Inflammatory macrophage treated with lipopolysaccharide for 4 hours (primary cell): ENCODE data around the gene KAT7.
"Not testable (repeated sequence)": the region's sequence is repeated elsewhere in the genome, so short reads cannot be mapped to it uniquely, and the experiment has no call there.

Experiments
- DNase-seq: peaks from one replicate; pipeline ENCODE4 v3.0.0-alpha.2; 2020

KAT7 gene

DNA sequence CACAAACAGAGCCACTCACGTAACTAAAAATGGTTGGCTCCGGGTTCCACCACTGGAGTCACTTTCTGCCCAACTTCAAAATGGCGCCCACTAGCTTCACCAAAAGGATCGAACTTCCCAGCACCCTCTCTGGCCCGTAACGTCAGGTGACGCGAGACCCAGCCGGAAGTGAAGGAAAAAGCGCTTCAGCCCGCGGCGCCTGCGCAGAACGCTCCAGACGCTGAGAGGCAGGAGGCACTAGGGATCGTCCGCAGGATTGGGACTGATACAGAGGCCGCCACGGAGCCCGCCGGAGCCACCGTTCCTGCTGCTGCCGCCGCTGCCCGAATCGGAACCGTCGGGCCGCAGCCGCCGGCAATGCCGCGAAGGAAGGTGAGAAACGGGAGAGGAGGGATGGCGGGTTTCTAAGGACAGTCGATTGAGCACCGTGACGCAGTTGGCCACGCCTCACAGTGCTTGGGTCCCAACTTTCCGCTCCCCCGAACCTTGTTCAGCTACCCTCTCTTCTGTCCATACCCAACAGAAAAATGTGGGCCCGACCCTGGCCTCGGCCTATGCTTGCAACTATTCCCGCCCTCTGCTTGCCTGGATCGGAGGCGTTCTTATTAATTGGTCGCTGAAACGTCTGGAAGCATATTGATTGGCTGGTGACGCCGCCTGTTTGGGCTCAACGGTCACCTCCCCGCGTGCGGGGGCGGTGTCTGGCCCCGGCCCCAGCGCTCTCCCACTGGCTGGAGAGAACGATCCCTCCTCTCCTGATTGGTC, at the start of gene KAT7:
Gene KAT7 (plus strand): TSS at position 204 of the 765 bp plus-strand sequence. CDS start 154 bp downstream, at position 358.
- peak; percentile 100 for DNase-seq

DNA sequence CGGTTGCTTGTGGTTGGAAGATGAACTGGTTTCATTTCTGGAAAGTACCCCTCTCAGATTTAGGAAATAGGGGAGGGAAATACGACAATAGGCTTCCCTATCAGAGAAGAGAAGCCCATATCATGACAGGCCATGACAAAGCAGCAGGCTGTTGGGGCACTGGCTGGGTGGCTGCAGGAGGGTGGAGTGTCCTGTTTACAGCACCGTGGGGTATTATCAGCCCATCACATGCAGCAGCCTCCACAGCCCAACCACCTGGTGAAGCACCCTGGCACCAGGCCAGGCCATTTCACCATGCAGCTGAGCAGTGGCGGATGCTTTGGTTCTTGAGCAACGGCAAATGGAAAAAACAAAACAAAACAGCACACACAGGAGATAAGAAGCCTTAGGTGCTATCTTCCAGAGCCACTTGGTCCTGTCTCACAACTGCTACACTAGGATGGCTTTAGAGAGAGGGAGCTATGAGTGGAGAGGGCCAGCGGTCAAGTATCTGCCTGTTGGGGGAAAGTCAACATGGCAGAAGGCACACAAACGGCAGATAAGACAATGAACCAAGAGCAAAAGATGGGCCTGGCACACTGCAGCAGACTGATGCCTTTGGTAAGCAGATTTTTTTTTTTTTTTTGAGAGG, 48.7 kb upstream of the KAT7 start:
- peak; percentile 86 for DNase-seq

DNA sequence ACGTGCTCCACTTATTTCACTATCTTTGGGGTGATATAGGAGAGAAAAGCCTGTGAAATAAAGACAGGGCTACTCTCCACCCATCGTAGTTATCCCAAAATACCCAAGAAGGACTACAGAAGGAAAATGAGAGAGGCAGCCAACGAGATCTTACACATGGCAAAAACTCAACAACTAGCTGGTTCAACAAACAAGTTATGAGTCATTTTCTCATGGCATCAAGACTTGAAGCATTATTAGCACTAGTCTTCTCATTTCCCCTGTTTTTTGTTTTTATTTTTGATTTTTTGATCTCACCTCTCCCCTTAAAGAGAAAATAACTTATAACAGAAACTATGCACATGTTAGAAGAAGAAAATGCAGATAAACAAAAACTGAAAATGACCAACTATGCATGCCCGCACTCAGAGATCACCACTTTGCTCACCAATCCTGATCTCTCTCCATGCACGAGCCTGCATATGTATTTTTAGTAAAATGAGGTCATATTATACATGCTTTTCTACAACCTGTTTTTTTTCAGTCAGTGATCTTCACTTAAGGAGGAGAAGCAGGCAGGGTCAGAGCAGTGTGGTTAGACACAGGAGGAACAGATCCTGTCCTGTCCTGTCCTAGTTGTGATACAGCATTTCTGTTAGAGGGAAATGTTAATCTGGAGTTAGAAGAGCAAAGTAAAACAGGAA, 47.3 kb upstream of the KAT7 start:
- DNase-seq: peak; percentile 46

DNA sequence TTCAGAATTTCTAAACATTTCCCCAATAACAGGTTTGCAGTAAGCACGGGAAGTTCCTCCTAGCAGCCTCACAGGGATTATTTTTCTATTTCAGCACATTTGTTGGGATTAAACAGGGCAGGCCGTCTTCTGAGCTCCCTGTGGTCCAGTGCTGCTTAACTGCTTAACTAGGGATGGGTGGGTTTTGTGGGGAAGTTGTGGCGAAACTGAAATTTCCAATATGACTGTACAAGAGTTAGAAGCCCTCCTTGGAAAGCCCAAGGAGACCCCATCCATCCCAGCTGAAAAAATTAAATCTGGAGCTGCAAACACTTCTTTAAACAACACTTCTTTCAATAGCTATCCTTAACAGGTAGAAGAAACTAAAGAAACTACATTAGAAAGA, 46.8 kb upstream of the KAT7 start:
- DNase-seq: no peak

DNA sequence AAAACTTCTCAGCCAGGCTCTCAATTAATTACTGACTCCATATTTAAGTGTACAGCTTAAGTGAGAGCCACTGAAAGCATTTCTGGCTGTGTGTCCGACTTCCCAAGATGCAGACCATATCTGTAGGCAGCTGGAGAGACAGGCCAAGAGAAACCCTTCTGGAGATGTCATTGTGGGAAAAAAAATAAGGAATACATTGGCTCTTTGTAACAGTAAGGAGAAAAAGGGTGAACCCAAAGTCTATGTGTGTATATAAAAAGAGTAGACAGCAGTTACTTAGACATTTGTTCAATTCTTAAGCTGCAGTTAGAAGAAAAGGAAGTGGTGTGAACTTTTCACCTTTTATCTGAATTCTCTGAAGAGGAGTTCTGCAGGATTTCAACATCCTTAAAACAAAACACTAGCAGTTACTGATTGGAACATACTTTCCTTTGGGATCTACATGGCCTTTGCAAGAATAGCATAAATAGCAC, 46.3 kb upstream of the KAT7 start:
- peak; percentile 37 for DNase-seq

DNA sequence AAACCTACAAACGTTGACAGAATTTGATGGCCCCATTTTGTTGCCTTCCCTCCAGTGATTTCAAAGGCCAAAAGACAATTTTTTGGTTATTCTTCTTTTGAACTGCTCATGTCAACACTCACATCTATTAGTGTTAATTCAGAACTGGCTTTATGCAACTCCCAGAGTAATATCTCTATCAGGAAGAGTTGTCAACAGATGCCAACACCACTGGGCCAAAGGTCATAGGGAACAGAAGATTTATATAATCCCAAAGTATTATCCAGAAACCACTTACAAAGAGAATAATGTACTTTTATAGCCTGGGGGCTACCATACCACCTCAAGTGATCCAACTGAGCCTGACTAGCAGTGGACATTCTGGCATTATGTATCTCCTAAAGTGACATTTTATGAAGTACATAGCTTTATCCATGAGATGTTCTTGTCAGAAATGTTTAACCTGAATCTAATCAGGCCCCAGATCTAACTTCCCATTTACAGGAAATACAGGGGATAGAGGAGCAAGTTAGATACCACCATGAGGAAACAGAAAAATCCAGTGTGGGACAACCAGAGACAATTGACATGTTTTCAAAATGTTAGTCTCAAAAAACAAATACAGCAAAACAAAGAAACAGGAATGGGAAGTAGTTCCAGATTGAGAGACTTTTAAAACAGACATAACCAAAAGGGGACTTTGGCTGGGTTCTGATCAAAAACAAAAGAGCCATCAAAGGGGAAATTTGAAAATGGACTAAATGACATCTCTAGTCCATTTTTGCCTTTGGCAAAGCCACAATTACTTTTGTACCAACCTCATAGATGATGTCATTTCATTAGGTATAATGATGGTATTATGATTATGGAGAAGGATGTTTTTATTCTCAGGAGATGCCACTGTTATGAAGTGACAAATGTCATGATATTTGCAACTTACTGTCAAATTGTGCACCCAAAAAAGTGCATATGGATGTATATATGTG, 43.0 kb upstream of the KAT7 start:
- DNase-seq: no peak

DNA sequence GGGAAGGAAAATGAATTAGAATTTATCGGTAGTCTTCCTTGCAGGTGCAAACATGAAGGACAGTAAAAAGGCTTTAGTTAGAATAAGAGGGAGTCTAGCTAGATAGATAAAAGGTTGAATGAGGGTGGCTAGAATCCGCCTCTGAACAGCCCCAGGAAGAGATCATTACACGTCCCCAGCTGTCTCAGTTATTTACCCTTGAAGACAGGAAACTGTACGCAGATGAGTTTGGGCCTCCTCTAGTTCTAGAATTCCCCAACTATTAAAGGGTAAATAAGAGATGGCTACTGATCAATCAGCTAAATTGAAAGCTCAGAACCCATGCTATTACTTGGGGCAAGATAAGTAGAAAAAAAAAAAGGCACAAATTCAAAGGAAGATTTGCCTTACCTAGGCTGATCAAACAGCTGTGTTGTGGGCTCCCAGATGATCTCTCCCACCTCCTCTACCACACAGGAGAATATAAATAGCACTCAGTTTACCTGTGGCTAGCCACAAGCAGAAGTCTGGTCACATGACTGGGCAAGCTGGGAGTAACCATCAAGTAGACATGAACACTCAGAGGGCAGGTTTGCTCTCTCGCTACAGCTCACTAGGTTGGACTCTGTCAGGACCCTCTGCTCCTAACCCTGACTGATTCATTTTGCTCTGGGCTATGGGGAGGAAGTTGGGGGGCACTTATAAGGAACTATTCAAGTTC, 41.5 kb upstream of the KAT7 start:
- DNase-seq: no peak

DNA sequence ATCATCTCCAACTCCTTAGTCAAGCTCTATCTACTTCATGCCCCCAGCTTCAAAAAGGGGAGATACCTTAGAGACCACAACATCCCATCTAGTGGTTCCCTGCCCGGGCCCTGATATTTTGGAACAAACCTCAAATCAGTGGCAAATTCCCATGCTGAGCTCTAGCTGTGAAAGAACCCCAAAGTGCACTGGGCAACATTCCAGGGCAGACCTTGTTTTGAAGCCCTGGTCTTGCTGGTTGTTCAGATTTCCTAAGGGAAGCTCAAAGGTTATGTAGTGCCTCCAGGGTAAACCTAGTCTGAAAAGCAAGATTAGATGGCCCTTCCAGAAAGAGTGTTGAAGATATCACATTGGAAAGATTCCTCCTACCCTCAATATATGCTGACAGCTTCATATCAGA, 40.8 kb upstream of the KAT7 start:
- no peak for DNase-seq

DNA sequence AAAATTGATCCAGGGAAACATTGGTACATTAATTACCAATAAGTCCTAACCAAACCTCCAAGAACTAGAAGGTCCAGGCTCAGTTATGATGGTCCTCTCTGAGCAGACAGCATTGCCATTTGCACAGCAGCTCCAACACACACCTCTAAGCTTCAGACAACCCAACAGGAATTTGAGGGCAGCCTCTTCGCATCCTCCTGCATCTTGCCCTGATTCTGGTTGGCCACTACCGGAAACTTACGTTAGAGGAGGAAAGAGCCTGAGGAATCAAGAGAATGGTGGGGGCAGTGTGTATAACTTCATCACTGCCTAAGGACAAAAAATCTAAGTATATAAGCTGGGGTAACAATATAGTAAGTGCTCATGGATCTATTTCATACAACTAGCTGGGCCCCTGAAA, 40.3 kb upstream of the KAT7 start:
- DNase-seq: no peak

DNA sequence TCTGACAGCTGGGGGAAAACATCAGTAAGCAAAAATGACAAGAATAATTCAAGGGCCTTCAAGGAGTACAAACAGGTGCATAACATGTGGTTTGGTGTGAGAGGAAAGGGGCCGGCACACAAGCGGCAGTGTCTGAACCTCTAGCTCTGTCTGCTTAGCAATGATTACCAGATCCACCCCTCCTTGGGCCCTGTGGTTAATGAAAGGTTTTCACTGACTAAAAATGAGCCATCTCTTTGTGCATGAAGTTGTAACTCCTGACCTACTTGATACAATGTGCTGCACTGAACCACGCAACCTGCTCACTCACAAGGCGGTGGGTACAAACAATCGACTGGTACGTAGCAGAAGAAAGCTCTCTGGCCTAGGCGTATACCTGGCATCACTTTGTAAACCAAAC, 39.7 kb upstream of the KAT7 start:
- no peak for DNase-seq

DNA sequence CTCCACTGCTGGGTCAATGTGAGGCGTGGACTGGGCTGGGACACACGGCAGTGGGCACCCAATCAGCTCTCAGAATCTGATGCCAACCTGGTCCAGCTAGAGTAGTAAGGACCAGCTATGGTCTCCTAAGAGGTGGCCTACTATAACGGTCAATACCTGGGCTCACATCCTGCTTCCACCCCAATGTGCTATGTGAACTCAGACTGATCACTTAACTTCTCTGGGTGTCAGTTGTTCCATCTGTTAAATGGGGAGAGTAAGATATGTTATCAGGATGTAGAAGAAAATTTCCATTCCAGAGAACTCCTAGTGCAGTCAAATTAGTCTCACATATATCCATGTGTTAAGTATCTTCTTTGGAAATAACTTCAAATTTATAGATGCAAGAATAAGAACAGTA, 38.8 kb upstream of the KAT7 start:
- no peak for DNase-seq

DNA sequence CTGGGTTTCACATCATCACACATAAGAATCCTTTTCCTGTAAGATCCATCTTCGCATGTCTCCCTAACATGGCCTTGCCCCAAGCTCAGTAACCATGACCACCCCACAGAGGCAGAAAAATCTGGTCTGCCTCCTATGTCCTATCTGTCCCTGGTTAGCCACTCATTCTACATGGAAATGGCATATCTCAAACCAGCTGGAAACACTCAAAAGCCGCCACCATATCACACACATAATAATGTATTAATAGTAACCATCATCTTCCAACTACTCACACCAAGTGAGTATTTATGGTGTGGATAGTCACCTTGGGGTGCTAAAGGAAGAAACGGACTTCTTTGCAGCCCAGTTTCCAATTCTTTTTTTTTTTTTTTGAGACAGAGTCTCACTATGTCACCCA, 36.0 kb upstream of the KAT7 start:
- no peak for DNase-seq

DNA sequence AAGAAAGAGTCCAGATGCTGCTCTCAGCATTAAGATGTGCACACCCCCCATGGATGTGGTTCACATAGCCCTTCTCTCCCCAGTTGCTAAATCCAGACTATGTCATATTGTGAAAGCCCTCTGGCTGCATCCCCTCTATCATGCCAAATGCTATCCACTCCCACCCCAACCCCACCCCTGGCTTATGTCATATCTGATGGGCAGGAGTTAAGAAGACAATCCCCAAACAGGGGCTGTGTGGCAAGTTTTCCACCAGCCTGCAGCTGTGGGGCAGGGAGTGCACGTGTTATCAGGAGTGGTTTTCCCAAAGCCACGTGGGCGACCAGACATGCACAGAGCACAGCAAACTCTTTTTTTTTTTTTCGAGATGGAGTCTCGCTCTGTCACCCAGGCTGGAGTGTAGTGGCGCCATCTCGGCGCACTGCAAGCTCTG, 34.5 kb upstream of the KAT7 start:
- DNase-seq: no peak

DNA sequence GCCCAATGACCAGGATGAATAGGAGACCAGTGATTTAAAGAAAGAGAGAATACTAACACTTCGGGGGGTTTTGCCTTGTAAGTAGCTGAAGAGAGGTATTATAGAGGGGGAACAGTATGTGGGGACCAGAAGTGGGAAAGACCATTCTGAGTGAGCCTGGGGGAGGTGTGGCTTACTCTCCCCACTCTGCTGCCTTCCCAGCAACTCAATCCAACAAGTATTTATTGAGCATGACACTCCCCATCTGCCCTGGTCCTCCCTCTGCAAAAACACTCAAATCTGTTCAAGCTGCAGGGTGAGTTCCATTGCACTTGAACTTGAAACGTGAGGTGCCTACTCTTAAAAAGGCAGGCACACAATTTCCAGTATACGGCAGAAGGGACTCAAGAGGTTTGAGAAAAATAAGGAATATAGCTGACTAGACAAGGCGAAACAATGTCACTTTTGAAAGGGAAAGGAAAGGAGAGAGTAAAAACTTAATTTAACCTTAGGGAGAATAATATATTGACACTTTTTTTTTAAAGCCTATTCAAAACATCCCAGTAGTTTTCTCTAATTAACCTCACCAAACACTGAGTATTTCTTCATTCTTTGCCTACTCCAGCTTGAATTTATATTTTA, 32.7 kb upstream of the KAT7 start:
- no peak for DNase-seq

DNA sequence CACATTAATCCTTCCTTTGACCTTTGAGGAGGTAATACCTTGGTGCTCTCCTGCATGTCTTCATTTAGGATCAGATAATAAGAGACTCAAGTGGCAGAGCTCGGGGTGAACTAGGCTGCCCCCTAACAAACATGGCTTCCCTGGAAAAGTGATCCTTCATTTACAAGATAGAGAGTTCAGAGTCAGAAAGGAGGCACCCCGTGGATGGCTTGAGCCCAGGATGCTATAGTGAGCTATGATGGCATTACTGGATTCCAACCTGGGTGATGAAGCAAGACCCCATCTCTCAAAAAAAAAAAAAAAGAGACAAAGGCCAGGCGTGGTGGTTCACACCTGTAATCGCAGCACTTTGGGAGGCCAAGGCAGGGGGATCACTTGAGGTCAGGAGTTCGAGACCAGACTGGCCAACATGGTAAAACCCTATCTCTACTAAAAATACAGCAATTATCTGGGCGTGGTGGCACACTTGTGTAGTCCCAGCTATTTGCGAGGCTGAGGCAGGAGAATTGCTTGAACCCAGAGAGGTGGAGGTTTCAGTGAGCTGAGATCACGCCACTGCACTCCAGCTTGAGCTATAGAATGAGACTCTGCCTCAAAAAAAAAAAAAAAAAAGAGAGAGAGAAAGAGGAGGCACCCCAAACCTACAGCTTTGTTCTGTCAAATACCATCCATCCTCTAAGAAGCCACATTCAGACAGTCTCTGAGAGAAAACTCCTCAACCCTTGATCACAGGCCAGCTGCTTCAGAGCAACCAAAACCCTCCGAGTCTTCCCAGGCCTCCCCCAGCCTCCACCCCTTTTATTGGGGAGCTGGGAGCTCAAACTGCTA, 31.9 kb upstream of the KAT7 start:
- no peak for DNase-seq

DNA sequence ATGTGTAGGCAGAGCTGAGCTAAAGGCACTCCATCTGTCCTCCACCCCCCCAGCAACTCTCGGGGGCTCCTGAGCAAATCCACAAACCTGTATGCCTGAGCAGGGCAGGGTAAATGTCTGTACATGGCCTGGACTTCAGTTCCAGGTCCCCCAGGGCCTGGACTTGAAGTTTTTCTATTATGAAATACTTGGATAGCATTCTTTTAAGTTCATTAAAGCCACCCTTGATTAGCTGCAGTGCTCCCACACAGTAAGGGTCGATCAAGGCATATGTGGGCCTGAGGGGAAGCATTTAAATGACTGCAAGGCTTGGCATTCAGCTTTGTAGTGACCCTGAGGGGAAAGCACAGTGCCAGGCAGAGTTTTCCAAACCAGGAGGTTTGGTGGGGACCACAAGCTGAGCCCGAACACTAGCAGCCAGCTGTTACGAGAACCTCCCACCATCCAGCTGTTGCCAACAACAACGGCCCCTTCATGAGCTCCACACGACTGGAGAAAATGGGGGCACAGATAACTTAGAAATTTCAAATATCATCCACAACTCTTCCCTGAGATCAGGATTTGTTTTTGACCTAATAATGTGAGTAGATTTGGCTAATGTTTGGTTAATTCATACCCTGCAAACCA, 31.2 kb upstream of the KAT7 start:
- no peak for DNase-seq

DNA sequence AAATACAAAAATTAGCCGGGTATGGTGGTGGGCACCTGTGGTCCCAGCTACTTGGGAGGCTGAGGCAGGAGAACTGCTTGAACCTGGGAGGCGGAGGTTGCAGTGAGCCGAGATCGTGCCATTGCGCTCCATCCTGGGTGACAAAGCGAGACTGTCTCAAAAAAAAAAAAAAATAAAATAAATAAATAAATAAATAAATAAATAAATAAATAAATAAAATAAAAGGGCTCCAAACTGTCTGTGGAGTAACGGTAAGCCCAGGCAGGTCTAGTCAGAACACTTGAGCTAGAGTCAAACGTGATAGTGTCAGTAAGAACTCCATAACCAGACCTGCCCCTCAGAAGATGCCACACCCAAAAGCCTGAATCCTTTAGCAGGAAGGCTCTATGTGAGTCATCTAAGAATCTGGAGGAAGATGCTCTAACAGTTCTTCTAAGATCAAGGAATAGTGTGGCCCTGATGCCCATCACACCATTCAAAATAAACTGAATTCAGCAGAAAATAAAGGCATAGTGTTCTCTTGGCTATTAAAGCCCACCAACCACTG, 29.9 kb upstream of the KAT7 start:
- DNase-seq: not testable (repeated sequence)

DNA sequence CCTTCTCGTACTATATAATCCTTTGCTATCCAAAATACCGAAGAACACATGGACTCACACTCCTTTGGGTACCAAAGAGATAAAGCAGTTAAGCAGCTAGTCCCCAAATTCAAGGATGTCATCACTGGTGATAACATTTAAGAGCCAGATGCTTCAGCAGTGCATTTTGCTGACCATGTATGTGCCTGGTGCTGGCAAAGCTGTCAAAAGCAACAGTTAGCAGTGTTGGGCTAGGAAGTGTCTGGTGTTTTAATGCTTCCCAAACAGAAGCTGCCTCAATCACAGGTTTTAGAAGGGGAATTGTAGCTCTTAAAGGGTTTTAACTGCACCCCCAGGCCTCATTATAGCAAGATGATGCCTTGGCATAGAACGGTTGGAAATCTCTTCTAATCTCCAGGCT, 29.3 kb upstream of the KAT7 start:
- DNase-seq: no peak

DNA sequence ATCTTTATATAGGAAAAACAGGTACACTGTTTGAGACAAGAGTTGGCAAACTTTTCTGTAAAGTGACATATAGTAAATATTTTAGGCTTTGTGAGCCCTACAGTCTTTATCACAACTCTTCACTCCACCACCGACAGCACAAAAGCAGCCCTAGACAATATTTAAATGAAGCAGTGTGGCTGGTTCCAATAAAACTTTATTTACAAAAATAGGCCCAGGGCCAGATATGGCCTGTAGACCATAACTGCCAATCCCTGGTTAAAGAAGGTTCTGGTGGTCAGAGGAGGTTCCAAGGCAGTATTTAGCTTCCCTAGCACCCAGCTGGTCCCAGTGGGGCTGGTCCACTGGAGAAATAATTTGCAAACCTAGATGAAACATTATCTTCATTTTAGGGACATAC, 28.2 kb upstream of the KAT7 start:
- DNase-seq: no peak
